K562 (cell line): ENCODE results near the gene LYZL4. TPM values are rescaled to one million over a fixed set of nuclear protein-coding genes. Genes with fewer than 3 reads are reported as not detected.

ENCODE experiments used
- ATAC-seq: fragments of 200-7000 bp; cut with Tn5 transposase; 3 replicates; pipeline ENCODE4 v1.9.1; 2020; ENCODE audit warnings: moderate library complexity
- BruUV-seq: library from RNA; stranded (reverse); fragments of 400-500 nt; replicated peaks from 2 replicates; lab custom pipeline; 2021; lab: Mats Ljungman, UMichigan
- CTCF ChIA-PET: fragments of 300-600 bp; formaldehyde crosslinking; extraction: SDS; loops from one replicate; lab custom pipeline; 2021; ENCODE audit warnings: low intra/inter-chr PET ratio; lab: Yijun Ruan, JAX
- POLR2A ChIA-PET: fragments of 300-600, 350-650 bp; sonication (Branson Sonifier 250); formaldehyde crosslinking; extraction: SDS; loops from one replicate; lab custom pipeline; 2021; ENCODE audit warnings: antibody characterized with exemption, inconsistent platforms; lab: Yijun Ruan, JAX
- DNase-seq, 4 experiments: peaks; one replicate each; pipeline versions ENCODE4 v3.0.0 to v3.0.0-alpha.2; 2011 to 2018; ENCODE audit warnings: low spot score in 3 of 4, mixed read lengths in 3 of 4; ENCODE audit errors: extremely low read depth in 1 of 4
- FAIRE-seq: peaks from 2 replicates; lab custom pipeline; 2011; peaks lifted over from hg19 to GRCh38; lab: Jason Lieb, UNC
- H2AFZ ChIP-seq: 2 replicates; pipeline ENCODE4 v1.6.0; 2011; ENCODE audit warnings: low read depth, low read length, control low read depth, inconsistent platforms
- H3K27ac ChIP-seq: fragments of 200-600 bp; 3 replicates; pipeline ENCODE4 v1.8.0; 2011; ENCODE audit warnings: low read depth, mild to moderate bottlenecking, control low read depth, inconsistent platforms, low read length, moderate library complexity, mixed read lengths; ENCODE audit errors: extremely low read depth
- H3K27me3 ChIP-seq, 2 experiments: fragments of 300-600 bp in 1 of 2; 2 replicates in 1 of 2; 3 replicates in 1 of 2; pipeline versions ENCODE4 v1.6.0 to v1.8.0; 2011; ENCODE audit warnings: inconsistent platforms in 2 of 2, low read length in 2 of 2, mild to moderate bottlenecking in 1 of 2, mixed read lengths in 1 of 2, moderate library complexity in 1 of 2; ENCODE audit not compliant: control insufficient read depth in 2 of 2, insufficient read depth in 2 of 2
- H3K36me3 ChIP-seq: fragments of 300-600 bp; 3 replicates; pipeline ENCODE4 v1.8.0; 2011; ENCODE audit warnings: mild to moderate bottlenecking, low read length, inconsistent platforms; ENCODE audit not compliant: control insufficient read depth, insufficient read depth
- H3K4me1 ChIP-seq, 2 experiments: fragments of 200-600 bp in 1 of 2; replicated peaks in 1 of 2; 2 replicates in 1 of 2; 3 replicates in 1 of 2; pipeline versions ENCODE4 v1.5.1 to v1.8.0; 2011; ENCODE audit warnings: inconsistent platforms in 2 of 2, low read length in 2 of 2, mild to moderate bottlenecking in 1 of 2, mixed read lengths in 1 of 2, moderate library complexity in 1 of 2; ENCODE audit not compliant: control insufficient read depth in 2 of 2, insufficient read depth in 2 of 2
- H3K4me2 ChIP-seq: 2 replicates; pipeline ENCODE4 v1.6.1; 2011; ENCODE audit warnings: low read length, control low read depth, inconsistent platforms, mixed read lengths; ENCODE audit not compliant: insufficient read depth
- H3K4me3 ChIP-seq: fragments of 200-600 bp; sonication (generic), shearing (Covaris generic); 2 replicates; pipeline ENCODE4 v1.5.1; 2016; ENCODE audit warnings: control low read depth, inconsistent platforms
- H3K79me2 ChIP-seq: fragments of 200-600 bp; 3 replicates; pipeline ENCODE4 v1.8.0; 2011; ENCODE audit warnings: low read length, inconsistent platforms; ENCODE audit not compliant: control insufficient read depth, insufficient read depth
- H3K9ac ChIP-seq, 2 experiments: 2 replicates each; pipeline versions ENCODE4 v1.6.0 to v1.6.1; 2011; ENCODE audit warnings: low read depth in 2 of 2, low read length in 2 of 2, control low read depth in 1 of 2, inconsistent platforms in 1 of 2, mild to moderate bottlenecking in 1 of 2, mixed read lengths in 1 of 2; ENCODE audit not compliant: insufficient read depth in 1 of 2
- H3K9me1 ChIP-seq: one replicate; pipeline ENCODE4 v1.6.0; 2011; ENCODE audit warnings: inconsistent platforms, mild to moderate bottlenecking, low read length, moderate library complexity; ENCODE audit not compliant: control insufficient read depth, insufficient read depth
- H3K9me3 ChIP-seq: replicated peaks from 2 replicates; pipeline ENCODE4 v1.5.1; 2011; ENCODE audit warnings: low read depth, low read length, inconsistent platforms; ENCODE audit not compliant: control insufficient read depth, insufficient read depth
- H4K20me1 ChIP-seq: replicated peaks from 2 replicates; pipeline ENCODE4 v1.6.1; 2011; ENCODE audit warnings: low read length, inconsistent platforms, mixed read lengths; ENCODE audit not compliant: control insufficient read depth, insufficient read depth
- CBX5 ChIP-seq: IDR thresholded peaks from 2 replicates; pipeline ENCODE4 v1.6.1; 2014; ENCODE audit warnings: low read depth, borderline replicate concordance
- HDAC6 ChIP-seq: IDR thresholded peaks from 2 replicates; pipeline ENCODE4 v1.6.1; 2012; ENCODE audit warnings: low read depth, mild to moderate bottlenecking, control low read depth, inconsistent platforms, low read length, moderate library complexity
- KAT8 ChIP-seq: fragments of 450-650 bp; IDR thresholded peaks from 2 replicates; pipeline ENCODE4 v1.6.1; 2016; ENCODE audit warnings: low read depth, mild to moderate bottlenecking
- NELFE ChIP-seq: IDR thresholded peaks from 2 replicates; pipeline ENCODE4 v1.6.1; 2011; ENCODE audit warnings: mild to moderate bottlenecking; ENCODE audit not compliant: insufficient read depth, insufficient read length
- RBM25 ChIP-seq: fragments of 200-400 bp; formaldehyde crosslinking; IDR thresholded peaks from 2 replicates; pipeline ENCODE4 v1.6.1; 2018; ENCODE audit warnings: low read length, low read depth, moderate library complexity; ENCODE audit not compliant: severe bottlenecking
- RNF2 ChIP-seq: sonication (generic); IDR thresholded peaks from 2 replicates; pipeline ENCODE4 v1.6.1; 2016
- SIRT6 ChIP-seq: IDR thresholded peaks from one replicate; pipeline ENCODE4 v1.6.1; 2012; ENCODE audit warnings: low read depth, mild to moderate bottlenecking, control low read depth, inconsistent platforms, low read length, moderate library complexity
- TAF15 ChIP-seq: fragments of 200-400 bp; formaldehyde crosslinking; IDR thresholded peaks from 2 replicates; pipeline ENCODE4 v1.6.1; 2017; ENCODE audit warnings: mild to moderate bottlenecking, low read depth, low read length, moderate library complexity
- TEAD4 ChIP-seq, 2 experiments: sonication (generic) in 1 of 2; formaldehyde crosslinking in 1 of 2; IDR thresholded peaks; 2 replicates each; pipeline versions ENCODE4 v1.6.1 to v1.8.0; 2012 to 2022; ENCODE audit warnings: borderline replicate concordance in 1 of 2, inconsistent platforms in 1 of 2, low read length in 1 of 2, mild to moderate bottlenecking in 1 of 2, missing genetic modification reagents in 1 of 2
- TFAM ChIP-seq: fragments of 250-450 bp; sonication (Bioruptor Pico); conservative IDR thresholded peaks from 2 replicates; pipeline ENCODE4 v1.5.0; 2021; ENCODE audit warnings: mild to moderate bottlenecking, moderate library complexity
- XRCC5 ChIP-seq: fragments of 200-400 bp; formaldehyde crosslinking; IDR thresholded peaks from 2 replicates; pipeline ENCODE4 v1.6.1; 2017; ENCODE audit warnings: low read depth, mild to moderate bottlenecking, low read length
- ZNF589 ChIP-seq: fragments of 200-800 bp; sonication (Bioruptor generic); IDR thresholded peaks from 2 replicates; pipeline ENCODE4 v1.6.1; 2016; ENCODE audit warnings: low read depth, missing genetic modification characterization, missing compliant biosample characterization
- ZNF780A ChIP-seq: fragments of 250-450 bp; sonication (Bioruptor Pico); IDR thresholded peaks from 2 replicates; pipeline ENCODE4 v1.5.0; 2021; ENCODE audit warnings: mild to moderate bottlenecking
- WGBS: fragments of 100-300 bp; shearing (Covaris generic); methylation state at CpG from one replicate; pipeline ENCODE4 v1.1.6; 2016; ENCODE audit warnings: low coverage, mixed read lengths; ENCODE audit not compliant: insufficient coverage; ENCODE audit errors: missing lambda C conversion rate; 5-methylcytosine and 5-hydroxymethylcytosine counted together
- in situ Hi-C: fragments of 300-500 bp; cut with MboI; formaldehyde crosslinking; loops from 4 replicates; pipeline ENCODE4 v1.15.0; 2018; ENCODE audit warnings: inconsistent platforms, mixed read lengths
- intact Hi-C: fragments of 100-400 bp; cut with micrococcal nuclease; formaldehyde crosslinking; loops from 2 replicates; pipeline ENCODE4 v1.14.2; 2022
- polyA plus RNA-seq, 8 experiments: library from polyadenylated mRNA; depleted of rRNA in 4 of 8; stranded (reverse) in 5 of 8; unstranded in 3 of 8; fragments of >200 nt; fragmentation: Nextera tagmentation in 2 of 8; fragmentation: Illumina TruSeq in 1 of 8; extraction: Ambion mirVana in 2 of 8; extraction: Trizol in 1 of 8; gene quantifications; 2 replicates each; pipeline versions ENCODE4 v1.2.1 to v1.2.3, GENCODE V29; 2011 to 2014; ENCODE audit warnings: inconsistent platforms in 1 of 8, missing spikeins in 1 of 8
- total RNA-seq, 7 experiments: library from RNA; depleted of rRNA in 6 of 7; stranded (reverse); fragments of >200 nt in 6 of 7; fragmentation: Illumina TruSeq in 2 of 7; extraction: Trizol in 2 of 7; gene quantifications; 2 replicates each; pipeline versions ENCODE4 v1.2.1 to v1.2.3, GENCODE V29; 2011 to 2021; ENCODE audit warnings: low replicate concordance in 1 of 7
- TF ChIP-seq, protein P1 (sequence below), 3 experiments: IDR thresholded peaks in 2 of 3; conservative IDR thresholded peaks in 1 of 3; 2 replicates each; pipeline ENCODE4 v1.5.1; 2011 to 2012; ENCODE audit warnings: low read length in 3 of 3, mild to moderate bottlenecking in 3 of 3, control low read depth in 2 of 3, improper control_type of control experiment in 1 of 3, inconsistent platforms in 1 of 3, low read depth in 1 of 3, mixed read lengths in 1 of 3, moderate library complexity in 1 of 3; ENCODE audit not compliant: insufficient read depth in 2 of 3
- TF ChIP-seq, protein P2 (sequence below): fragments of 450-650 bp; formaldehyde crosslinking; IDR thresholded peaks from 2 replicates; pipeline ENCODE4 v1.4.0; 2020; ENCODE audit warnings: mild to moderate bottlenecking, moderate library complexity

Gene LYZL4
- total and polyA plus RNA-seq, 9 of the 15 experiments (the other 6 are each of a cell fraction or from before 2014, with no cell fraction given) = not detected

DNA sequence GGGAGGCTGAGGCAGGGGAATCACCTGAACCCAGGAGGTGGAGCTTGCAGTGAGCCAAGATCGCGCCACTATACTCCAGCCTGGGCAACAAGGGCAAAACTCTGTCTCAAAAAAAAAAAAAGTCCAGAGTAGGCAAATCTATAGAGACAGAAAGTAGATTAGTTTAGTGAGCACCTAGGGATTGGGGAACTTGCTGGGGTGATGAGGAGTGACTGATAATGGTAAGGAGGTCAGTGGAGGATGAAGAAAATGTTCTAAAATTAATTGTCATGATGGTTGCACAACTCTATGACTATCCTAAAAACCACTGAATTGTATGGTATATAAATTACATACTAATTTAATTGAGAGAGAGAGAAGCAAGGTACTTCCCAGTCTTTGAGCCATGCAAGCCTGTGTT, 27.8 kb upstream of the LYZL4 start (continued):
- TF ChIP-seq RBM25 = no peak
- TF ChIP-seq, protein P1, sequence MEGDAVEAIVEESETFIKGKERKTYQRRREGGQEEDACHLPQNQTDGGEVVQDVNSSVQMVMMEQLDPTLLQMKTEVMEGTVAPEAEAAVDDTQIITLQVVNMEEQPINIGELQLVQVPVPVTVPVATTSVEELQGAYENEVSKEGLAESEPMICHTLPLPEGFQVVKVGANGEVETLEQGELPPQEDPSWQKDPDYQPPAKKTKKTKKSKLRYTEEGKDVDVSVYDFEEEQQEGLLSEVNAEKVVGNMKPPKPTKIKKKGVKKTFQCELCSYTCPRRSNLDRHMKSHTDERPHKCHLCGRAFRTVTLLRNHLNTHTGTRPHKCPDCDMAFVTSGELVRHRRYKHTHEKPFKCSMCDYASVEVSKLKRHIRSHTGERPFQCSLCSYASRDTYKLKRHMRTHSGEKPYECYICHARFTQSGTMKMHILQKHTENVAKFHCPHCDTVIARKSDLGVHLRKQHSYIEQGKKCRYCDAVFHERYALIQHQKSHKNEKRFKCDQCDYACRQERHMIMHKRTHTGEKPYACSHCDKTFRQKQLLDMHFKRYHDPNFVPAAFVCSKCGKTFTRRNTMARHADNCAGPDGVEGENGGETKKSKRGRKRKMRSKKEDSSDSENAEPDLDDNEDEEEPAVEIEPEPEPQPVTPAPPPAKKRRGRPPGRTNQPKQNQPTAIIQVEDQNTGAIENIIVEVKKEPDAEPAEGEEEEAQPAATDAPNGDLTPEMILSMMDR (IDR thresholded peaks at IDR 0.05 in 2 of 3, conservative IDR thresholded peaks at IDR 0.05 in 1 of 3; ENCODE audit: insufficient read depth in 2 of 3, low read depth in 1 of 3, low read length in 3 of 3) = no peak
- TF ChIP-seq HDAC6 = no peak
- TF ChIP-seq, protein P2, sequence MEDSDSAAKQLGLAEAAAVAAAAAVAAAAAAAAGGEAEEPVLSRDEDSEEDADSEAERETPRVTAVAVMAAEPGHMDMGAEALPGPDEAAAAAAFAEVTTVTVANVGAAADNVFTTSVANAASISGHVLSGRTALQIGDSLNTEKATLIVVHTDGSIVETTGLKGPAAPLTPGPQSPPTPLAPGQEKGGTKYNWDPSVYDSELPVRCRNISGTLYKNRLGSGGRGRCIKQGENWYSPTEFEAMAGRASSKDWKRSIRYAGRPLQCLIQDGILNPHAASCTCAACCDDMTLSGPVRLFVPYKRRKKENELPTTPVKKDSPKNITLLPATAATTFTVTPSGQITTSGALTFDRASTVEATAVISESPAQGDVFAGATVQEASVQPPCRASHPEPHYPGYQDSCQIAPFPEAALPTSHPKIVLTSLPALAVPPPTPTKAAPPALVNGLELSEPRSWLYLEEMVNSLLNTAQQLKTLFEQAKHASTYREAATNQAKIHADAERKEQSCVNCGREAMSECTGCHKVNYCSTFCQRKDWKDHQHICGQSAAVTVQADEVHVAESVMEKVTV (CRISPR knock-in tag) = no peak

DNA sequence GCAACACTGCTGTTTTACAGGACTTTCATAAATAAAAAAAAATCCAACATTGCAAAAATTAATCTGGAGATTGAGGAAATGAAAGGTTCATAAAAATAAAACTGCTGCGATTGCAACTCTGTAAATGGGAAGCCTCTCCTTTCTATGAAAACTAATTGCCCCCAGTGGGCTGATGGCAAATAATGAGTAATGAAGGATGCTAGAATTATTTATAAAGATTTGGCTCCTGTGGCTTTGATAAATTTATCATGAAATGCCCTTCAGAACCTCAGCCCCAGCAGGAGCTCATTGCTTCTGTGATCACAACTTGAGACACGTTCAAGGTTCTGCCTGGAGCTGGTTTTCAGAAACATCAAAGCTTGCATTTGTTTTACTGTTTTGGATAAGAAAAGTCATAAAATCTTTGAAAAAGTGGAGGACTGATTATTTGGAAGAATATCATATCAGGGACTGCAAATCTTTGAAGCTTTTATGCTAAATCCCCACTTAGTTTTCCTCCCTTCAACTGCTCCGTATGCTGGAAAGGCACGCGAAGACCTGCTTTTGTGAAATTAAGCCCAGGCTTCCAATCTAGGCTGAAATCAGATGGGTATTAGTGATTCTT, 24.5 kb upstream of the LYZL4 start:
- Histone ChIP-seq H3K36me3 (no peaks in the 10 kb centered on the region), H3K9me1 (no peaks in the 10 kb centered on the region), H4K20me1 (no peaks in the 10 kb centered on the region), H3K4me3 (no peak overlapping the region), H3K27ac (no peak overlapping the region), H2AFZ (no peak overlapping the region), H3K9me3 (no peaks in the 10 kb centered on the region), H3K4me2 (no peak overlapping the region), H3K79me2 (no peaks in the 10 kb centered on the region), H3K27me3 (peaks cover 4 to 9% of the 10 kb centered on the region in 2 experiments; a peak in 3 of 5 replicates), H3K4me1 (no peaks in the 10 kb centered on the region), H3K9ac (no peak overlapping the region)
- CTCF ChIA-PET = no interaction called here
- POLR2A ChIA-PET = interaction anchor here (1.1 kb wide), 1 partner anchor 205 kb away, joined by 3 read pairs; no protein-coding TSS in a partner anchor
- DNase-seq = no peak
- intact Hi-C loops = no loop called here
- no TSS peak for BruUV-seq
- FAIRE-seq = no peak
- ATAC-seq = no peak
- TF ChIP-seq ZNF589 = no peak
- TF ChIP-seq NELFE = no peak
- no peak for TF ChIP-seq SIRT6
- no peak for TF ChIP-seq KAT8
- TF ChIP-seq ZNF780A = no peak
- TF ChIP-seq TFAM = no peak
- TF ChIP-seq XRCC5 = no peak
- no peak for TF ChIP-seq CBX5
- no peak for TF ChIP-seq TEAD4 (IDR thresholded peaks at IDR 0.05; ENCODE audit: low read length)
- no peak for TF ChIP-seq TEAD4 (CRISPR knock-in tag; IDR thresholded peaks at IDR 0.05; ENCODE audit: borderline replicate concordance)
- no peak for TF ChIP-seq TAF15
- no peak for TF ChIP-seq RNF2
- in situ Hi-C loops = no loop called here
- WGBS = 0% methylated on average over 5 of the region's 5 CpGs
